IMR-90 (cell line): ENCODE data around the gene PHF3.

Experiments
- CEBPB ChIP-seq: IDR thresholded peaks from 2 replicates; pipeline ENCODE4 v1.6.1; 2012; ENCODE audit warnings: low read depth, low read length, improper control_type of control experiment
- CHD1 ChIP-seq: IDR thresholded peaks from 2 replicates; pipeline ENCODE4 v1.6.1; 2012; ENCODE audit warnings: low read depth, low read length, improper control_type of control experiment
- FOS ChIP-seq: fragments of 150-350 bp; IDR thresholded peaks from 2 replicates; pipeline ENCODE4 v1.6.1; 2016; ENCODE audit warnings: low read depth, low read length
- MXI1 ChIP-seq: IDR thresholded peaks from 2 replicates; pipeline ENCODE4 v1.6.1; 2012; ENCODE audit warnings: low read depth, mild to moderate bottlenecking, low read length, moderate library complexity, borderline replicate concordance
- NFE2L2 ChIP-seq: fragments of 150-350 bp; IDR thresholded peaks from 2 replicates; pipeline ENCODE4 v1.6.1; 2016; ENCODE audit warnings: low read depth, mild to moderate bottlenecking, low read length
- POLR2A ChIP-seq: IDR thresholded peaks from 2 replicates; pipeline ENCODE4 v1.6.1; 2012; ENCODE audit warnings: mild to moderate bottlenecking, low read depth, low read length
- RFX5 ChIP-seq: IDR thresholded peaks from 2 replicates; pipeline ENCODE4 v1.8.0; 2012; ENCODE audit warnings: low read depth, mild to moderate bottlenecking, low read length, moderate library complexity
- SMC3 ChIP-seq: fragments of 150-350 bp; IDR thresholded peaks from 2 replicates; pipeline ENCODE4 v1.6.1; 2016; ENCODE audit warnings: low read depth, mild to moderate bottlenecking, antibody characterized with exemption, low read length, moderate library complexity
- TF ChIP-seq, protein P1 (sequence below): conservative IDR thresholded peaks from 2 replicates; pipeline ENCODE4 v1.5.1; 2012; ENCODE audit warnings: mild to moderate bottlenecking, low read depth, low read length, improper control_type of control experiment
- TF ChIP-seq, protein P2 (sequence below): fragments of 150-350 bp; IDR thresholded peaks from 2 replicates; pipeline ENCODE4 v1.6.1; 2016; ENCODE audit warnings: low read depth, mild to moderate bottlenecking, low read length, moderate library complexity, borderline replicate concordance

DNA sequence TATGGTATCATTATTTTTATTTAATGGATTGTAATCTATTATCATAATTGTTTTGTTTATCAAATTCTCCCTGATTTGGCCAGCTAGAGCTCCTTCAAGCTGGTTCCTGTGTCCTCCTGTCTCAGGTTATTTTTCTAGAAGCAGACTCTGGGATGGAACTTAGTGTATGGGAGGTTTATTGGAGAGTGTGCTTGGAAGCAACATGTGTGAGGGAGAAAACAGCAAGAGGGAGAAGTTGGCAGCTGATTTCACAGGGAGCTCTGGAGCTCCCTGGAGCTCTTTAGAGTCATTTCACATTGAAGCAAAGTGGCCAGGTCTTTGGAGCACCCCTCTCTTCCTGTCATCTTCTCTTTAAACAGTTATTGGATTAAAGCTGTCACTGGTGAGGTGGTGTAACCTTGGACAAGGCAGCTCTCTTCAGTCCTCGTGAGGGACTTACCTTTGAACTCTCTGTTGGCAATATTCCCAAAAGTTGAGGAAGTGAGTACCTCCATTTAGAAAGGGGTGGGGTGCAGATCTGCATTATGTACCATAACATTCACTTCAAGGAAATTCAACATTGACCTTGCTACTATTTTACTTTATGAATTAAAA is 103.6 kb downstream of the PHF3 start:
- TF ChIP-seq, protein P1, sequence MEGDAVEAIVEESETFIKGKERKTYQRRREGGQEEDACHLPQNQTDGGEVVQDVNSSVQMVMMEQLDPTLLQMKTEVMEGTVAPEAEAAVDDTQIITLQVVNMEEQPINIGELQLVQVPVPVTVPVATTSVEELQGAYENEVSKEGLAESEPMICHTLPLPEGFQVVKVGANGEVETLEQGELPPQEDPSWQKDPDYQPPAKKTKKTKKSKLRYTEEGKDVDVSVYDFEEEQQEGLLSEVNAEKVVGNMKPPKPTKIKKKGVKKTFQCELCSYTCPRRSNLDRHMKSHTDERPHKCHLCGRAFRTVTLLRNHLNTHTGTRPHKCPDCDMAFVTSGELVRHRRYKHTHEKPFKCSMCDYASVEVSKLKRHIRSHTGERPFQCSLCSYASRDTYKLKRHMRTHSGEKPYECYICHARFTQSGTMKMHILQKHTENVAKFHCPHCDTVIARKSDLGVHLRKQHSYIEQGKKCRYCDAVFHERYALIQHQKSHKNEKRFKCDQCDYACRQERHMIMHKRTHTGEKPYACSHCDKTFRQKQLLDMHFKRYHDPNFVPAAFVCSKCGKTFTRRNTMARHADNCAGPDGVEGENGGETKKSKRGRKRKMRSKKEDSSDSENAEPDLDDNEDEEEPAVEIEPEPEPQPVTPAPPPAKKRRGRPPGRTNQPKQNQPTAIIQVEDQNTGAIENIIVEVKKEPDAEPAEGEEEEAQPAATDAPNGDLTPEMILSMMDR: no peak
- TF ChIP-seq CHD1: no peak
- TF ChIP-seq POLR2A: no peak
- no peak for TF ChIP-seq NFE2L2
- TF ChIP-seq SMC3: no peak
- TF ChIP-seq CEBPB: no peak
- TF ChIP-seq, protein P2, sequence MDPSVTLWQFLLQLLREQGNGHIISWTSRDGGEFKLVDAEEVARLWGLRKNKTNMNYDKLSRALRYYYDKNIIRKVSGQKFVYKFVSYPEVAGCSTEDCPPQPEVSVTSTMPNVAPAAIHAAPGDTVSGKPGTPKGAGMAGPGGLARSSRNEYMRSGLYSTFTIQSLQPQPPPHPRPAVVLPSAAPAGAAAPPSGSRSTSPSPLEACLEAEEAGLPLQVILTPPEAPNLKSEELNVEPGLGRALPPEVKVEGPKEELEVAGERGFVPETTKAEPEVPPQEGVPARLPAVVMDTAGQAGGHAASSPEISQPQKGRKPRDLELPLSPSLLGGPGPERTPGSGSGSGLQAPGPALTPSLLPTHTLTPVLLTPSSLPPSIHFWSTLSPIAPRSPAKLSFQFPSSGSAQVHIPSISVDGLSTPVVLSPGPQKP: no peak
- TF ChIP-seq RFX5: no peak
- TF ChIP-seq FOS: no peak
- no peak for TF ChIP-seq MXI1
